ENCODE data around the gene PTGES2. TPM values are rescaled to one million over a fixed set of nuclear protein-coding genes. Genes with fewer than 3 reads are reported as not detected.

The PTGES2 gene
- total and polyA plus RNA-seq, 9 of the 15 experiments (the other 6 are each of a cell fraction or from before 2014, with no cell fraction given): 2.4 to 196 (median 90.1) TPM

DNA sequence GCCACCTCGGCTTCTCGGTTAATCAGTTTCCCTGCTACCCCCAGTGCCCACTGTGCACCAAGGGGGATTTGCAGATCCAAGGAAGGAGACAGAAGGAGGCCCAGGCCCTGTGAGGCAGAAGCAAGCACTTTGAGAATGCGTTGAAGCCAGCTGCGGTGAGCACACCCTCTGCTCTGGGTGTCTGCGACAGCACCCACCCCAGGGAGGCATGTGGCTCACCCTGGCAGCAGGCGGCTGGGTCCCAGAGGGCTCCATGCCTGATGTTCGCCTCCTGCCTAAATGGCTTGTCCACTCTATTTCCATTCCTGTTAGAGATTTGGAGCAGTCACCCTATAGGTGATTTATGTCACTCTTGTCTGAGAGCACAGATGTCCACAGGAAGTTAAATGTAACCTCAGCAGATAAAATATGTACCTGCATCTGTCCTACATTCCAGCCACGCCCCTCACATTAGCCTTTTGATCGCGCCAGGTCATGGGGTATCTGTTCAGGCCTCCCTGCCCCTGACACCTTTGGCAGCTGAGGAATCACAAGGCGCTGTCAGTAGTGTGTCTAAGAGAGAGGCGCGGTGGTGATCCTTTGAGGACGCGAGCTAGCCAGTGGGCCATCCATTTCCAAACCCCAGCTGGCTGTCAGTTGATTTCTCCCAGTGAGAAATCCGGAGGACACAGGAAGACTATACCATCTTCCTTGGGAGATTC, 28.1 kb downstream of the PTGES2 start (continued):
- TF ChIP-seq, protein P1, sequence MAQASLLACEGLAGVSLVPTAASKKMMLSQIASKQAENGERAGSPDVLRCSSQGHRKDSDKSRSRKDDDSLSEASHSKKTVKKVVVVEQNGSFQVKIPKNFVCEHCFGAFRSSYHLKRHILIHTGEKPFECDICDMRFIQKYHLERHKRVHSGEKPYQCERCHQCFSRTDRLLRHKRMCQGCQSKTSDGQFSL (CRISPR knock-in tag; IDR thresholded peaks at IDR 0.05): 0 out of 2 replicates have a peak, but pooled peaks have one; percentile 12
- TF ChIP-seq, protein P1 (tag; IDR thresholded peaks at IDR 0.05): no peak
- TF ChIP-seq ZNF316 (IDR thresholded peaks at IDR 0.05) (peak; percentile 73), CBFA2T3 (IDR thresholded peaks at IDR 0.05) (peak; percentile 87), ZEB2 (IDR thresholded peaks at IDR 0.05) (peak; percentile 84; the same call in 1 of the 2 replicates), SIN3A (IDR thresholded peaks at IDR 0.05; ENCODE audit: borderline replicate concordance in 2 of 2, control insufficient read depth in 1 of 2, low read depth in 2 of 2, low read length in 2 of 2) (peak; percentile 78 to 94; a peak in 3 of 4 replicates), ZFX (CRISPR knock-in tag; IDR thresholded peaks at IDR 0.05) (peak; percentile 41)
